HepG2 (cell line): ENCODE measurements around the gene NOL12. TPM values are rescaled to one million over a fixed set of nuclear protein-coding genes. Genes with fewer than 3 reads are reported as not detected.

ENCODE experiments used
- CSRNP2 ChIP-seq: sonication (generic); formaldehyde crosslinking; conservative IDR thresholded peaks from 2 replicates; pipeline ENCODE4 v1.8.0; 2022; ENCODE audit warnings: low read depth, missing genetic modification reagents
- FOXA3 ChIP-seq: IDR thresholded peaks from 2 replicates; pipeline ENCODE4 v1.6.1; 2016; ENCODE audit warnings: missing genetic modification reagents, missing compliant biosample characterization
- GLI4 ChIP-seq: sonication (generic); formaldehyde crosslinking; IDR thresholded peaks from 2 replicates; pipeline ENCODE4 v1.5.1; 2020; ENCODE audit warnings: missing genetic modification reagents, mild to moderate bottlenecking, moderate library complexity, borderline replicate concordance
- HNRNPUL1 ChIP-seq: fragments of 200-400 bp; formaldehyde crosslinking; IDR thresholded peaks from 2 replicates; pipeline ENCODE4 v1.6.1; 2017; ENCODE audit warnings: low read depth, mild to moderate bottlenecking, low read length, moderate library complexity
- HOXA7 ChIP-seq: sonication (generic); formaldehyde crosslinking; IDR thresholded peaks from 2 replicates; pipeline ENCODE4 v1.8.1; 2022; ENCODE audit warnings: mild to moderate bottlenecking, missing genetic modification reagents, moderate library complexity
- IKZF1 ChIP-seq: fragments of 450-650 bp; IDR thresholded peaks from 2 replicates; pipeline ENCODE4 v1.7.1; 2016
- MED13 ChIP-seq: sonication (generic); formaldehyde crosslinking; IDR thresholded peaks from 2 replicates; pipeline ENCODE4 v1.5.0; 2020; ENCODE audit warnings: missing genetic modification reagents
- MED8 ChIP-seq: sonication (generic); formaldehyde crosslinking; IDR thresholded peaks from 2 replicates; pipeline ENCODE4 v1.8.1; 2023; ENCODE audit warnings: mild to moderate bottlenecking, missing genetic modification reagents; ENCODE audit not compliant: insufficient replicate concordance
- MIXL1 ChIP-seq: IDR thresholded peaks from 2 replicates; pipeline ENCODE4 v1.6.1; 2016
- MXD3 ChIP-seq: IDR thresholded peaks from 2 replicates; pipeline ENCODE4 v1.6.1; 2016; ENCODE audit warnings: mild to moderate bottlenecking, missing biosample characterization, missing genetic modification reagents
- REPIN1 ChIP-seq: sonication (generic); formaldehyde crosslinking; IDR thresholded peaks from 2 replicates; pipeline ENCODE4 v1.8.0; 2022; ENCODE audit warnings: missing genetic modification reagents, low read depth, mild to moderate bottlenecking, borderline replicate concordance
- SRSF1 ChIP-seq: fragments of 200-400 bp; formaldehyde crosslinking; optimal IDR thresholded peaks from 2 replicates; pipeline ENCODE3; 2017; ENCODE audit warnings: mild to moderate bottlenecking, low read depth, low read length, moderate library complexity
- TEAD2 ChIP-seq: sonication (generic); formaldehyde crosslinking; IDR thresholded peaks from 2 replicates; pipeline ENCODE4 v1.9.0; 2021; ENCODE audit warnings: missing genetic modification reagents
- ZBTB38 ChIP-seq: sonication (generic); formaldehyde crosslinking; IDR thresholded peaks from 2 replicates; pipeline ENCODE4 v1.5.1; 2020; ENCODE audit warnings: mild to moderate bottlenecking, missing genetic modification reagents
- ZBTB7A ChIP-seq: sonication (generic); formaldehyde crosslinking; IDR thresholded peaks from 2 replicates; pipeline ENCODE4 v1.8.0; 2022; ENCODE audit warnings: mild to moderate bottlenecking, missing genetic modification reagents
- ZFP90 ChIP-seq: sonication (generic); formaldehyde crosslinking; IDR thresholded peaks from 2 replicates; pipeline ENCODE4 v1.8.0; 2022; ENCODE audit warnings: missing genetic modification reagents, mild to moderate bottlenecking, inconsistent platforms, borderline replicate concordance
- ZFX ChIP-seq: sonication (generic); formaldehyde crosslinking; IDR thresholded peaks from 2 replicates; pipeline ENCODE4 v1.4.0; 2020; ENCODE audit warnings: mild to moderate bottlenecking, low read depth, missing genetic modification reagents, moderate library complexity
- ZMAT3 ChIP-seq: sonication (generic); formaldehyde crosslinking; conservative IDR thresholded peaks from 2 replicates; pipeline ENCODE4 v1.7.0; 2021; ENCODE audit warnings: missing genetic modification reagents
- ZNF235 ChIP-seq: sonication (generic); formaldehyde crosslinking; IDR thresholded peaks from 2 replicates; pipeline ENCODE4 v1.8.1; 2023; ENCODE audit warnings: mild to moderate bottlenecking, missing genetic modification reagents, borderline replicate concordance
- ZNF264 ChIP-seq: sonication (generic); formaldehyde crosslinking; IDR thresholded peaks from 2 replicates; pipeline ENCODE4 v1.4.0; 2020; ENCODE audit warnings: missing genetic modification reagents
- ZNF350 ChIP-seq: sonication (generic); formaldehyde crosslinking; IDR thresholded peaks from 2 replicates; pipeline ENCODE4 v1.4.0; 2020; ENCODE audit warnings: mild to moderate bottlenecking, low read depth, missing genetic modification reagents, borderline replicate concordance
- ZNF660 ChIP-seq: sonication (generic); formaldehyde crosslinking; IDR thresholded peaks from 2 replicates; pipeline ENCODE4 v1.5.1; 2020; ENCODE audit warnings: mild to moderate bottlenecking, low read depth, missing genetic modification reagents, borderline replicate concordance
- ZNF703 ChIP-seq: sonication (generic); formaldehyde crosslinking; IDR thresholded peaks from 2 replicates; pipeline ENCODE4 v1.5.1; 2020; ENCODE audit warnings: missing genetic modification reagents, mild to moderate bottlenecking, moderate library complexity, borderline replicate concordance
- ZNF704 ChIP-seq: sonication (generic); formaldehyde crosslinking; IDR thresholded peaks from 2 replicates; pipeline ENCODE4 v1.8.1; 2023; ENCODE audit warnings: mild to moderate bottlenecking, inconsistent platforms, moderate library complexity, missing genetic modification reagents, borderline replicate concordance
- ZNF761 ChIP-seq: sonication (generic); formaldehyde crosslinking; conservative IDR thresholded peaks from 2 replicates; pipeline ENCODE4 v1.4.0; 2020; ENCODE audit warnings: mild to moderate bottlenecking, missing genetic modification reagents
- ZNF777 ChIP-seq: sonication (generic); formaldehyde crosslinking; IDR thresholded peaks from 2 replicates; pipeline ENCODE4 v1.4.0; 2020; ENCODE audit warnings: missing genetic modification reagents
- ZNF792 ChIP-seq: IDR thresholded peaks from 2 replicates; pipeline ENCODE4 v1.6.1; 2016
- ZNF816 ChIP-seq: sonication (generic); formaldehyde crosslinking; IDR thresholded peaks from 2 replicates; pipeline ENCODE4 v1.8.0; 2022; ENCODE audit warnings: missing genetic modification reagents, mild to moderate bottlenecking, borderline replicate concordance
- ZNF883 ChIP-seq: sonication (generic); formaldehyde crosslinking; IDR thresholded peaks from 2 replicates; pipeline ENCODE4 v1.5.1; 2020; ENCODE audit warnings: mild to moderate bottlenecking, missing genetic modification reagents; ENCODE audit errors: not compliant biosample characterization
- ZSCAN22 ChIP-seq: sonication (generic); formaldehyde crosslinking; IDR thresholded peaks from 2 replicates; pipeline ENCODE4 v1.4.0; 2020; ENCODE audit warnings: mild to moderate bottlenecking, missing genetic modification reagents
- polyA plus RNA-seq, 8 experiments: library from polyadenylated mRNA; depleted of rRNA in 3 of 8; stranded (reverse) in 7 of 8; unstranded in 1 of 8; fragments of >200 nt; fragmentation: Illumina TruSeq in 4 of 8; extraction: Trizol in 4 of 8; gene quantifications; 2 replicates each; pipeline versions ENCODE4 v1.2.1 to v1.2.3, GENCODE V29; 2011 to 2016; ENCODE audit warnings: low read depth in 4 of 8, missing spikeins in 1 of 8, mixed read lengths in 1 of 8; ENCODE audit not compliant: insufficient read depth in 1 of 8
- total RNA-seq, 5 experiments: library from RNA; depleted of rRNA; stranded (reverse); fragments of >200 nt; fragmentation: Illumina TruSeq; extraction: Trizol; gene quantifications; 2 replicates each; pipeline ENCODE4 v1.2.3, GENCODE V29; 2016; ENCODE audit warnings: low read depth in 1 of 5

Gene NOL12
- total and polyA plus RNA-seq, 2 of the 13 experiments (the other 11 are each of a cell fraction or from before 2014, with no cell fraction given) = 14.3 to 31.4 TPM

GRCh38 chr22:37639070-37639760 is 46.9 kb upstream of the NOL12 start, which contains the start of gene SH3BP1 (continued):
- TF ChIP-seq GLI4 (CRISPR knock-in tag) = no peak
- no peak for TF ChIP-seq ZNF235
- no peak for TF ChIP-seq CSRNP2
- no peak for TF ChIP-seq ZBTB38
- no peak for TF ChIP-seq HOXA7
- TF ChIP-seq ZNF777 = peak; percentile 59
- no peak for TF ChIP-seq MED13
- TF ChIP-seq REPIN1 = no peak
- TF ChIP-seq ZFX (CRISPR knock-in tag) = peak; percentile 53; the same call in 1 of the 2 replicates
- no peak for TF ChIP-seq MIXL1 (CRISPR knock-in tag)
- no peak for TF ChIP-seq ZNF704 (CRISPR knock-in tag)
- TF ChIP-seq FOXA3 (CRISPR knock-in tag) = 0 out of 2 replicates have a peak, but pooled peaks have one; percentile 16
- TF ChIP-seq ZNF660 = no peak
- TF ChIP-seq ZNF816 = no peak
- TF ChIP-seq ZMAT3 (CRISPR knock-in tag) = peak; percentile 31; the same call in 1 of the 2 replicates
- peak; percentile 65 for TF ChIP-seq SRSF1
- TF ChIP-seq TEAD2 (CRISPR knock-in tag) = no peak
- TF ChIP-seq ZSCAN22 = no peak; the same call in 1 of the 2 replicates
- peak; percentile 52 for TF ChIP-seq ZNF883
- TF ChIP-seq ZNF264 (CRISPR knock-in tag) = no peak
- no peak for TF ChIP-seq ZFP90
- no peak for TF ChIP-seq HNRNPUL1
- no peak for TF ChIP-seq MXD3 (CRISPR knock-in tag)
- 0 out of 2 replicates have a peak, but pooled peaks have one; percentile 53 for TF ChIP-seq ZNF761
- 0 out of 2 replicates have a peak, but pooled peaks have one; percentile 18 for TF ChIP-seq ZNF792 (CRISPR knock-in tag)
- no peak for TF ChIP-seq ZNF703
- TF ChIP-seq ZNF350 (CRISPR knock-in tag) = no peak
- no peak for TF ChIP-seq IKZF1
- no peak for TF ChIP-seq MED8 (CRISPR knock-in tag)
- TF ChIP-seq ZBTB7A (CRISPR knock-in tag) = peak; percentile 22; the same call in 1 of the 2 replicates
